Measurements from ENCODE around the gene JAZF1. TPM values are rescaled to one million over a fixed set of nuclear protein-coding genes. Genes with fewer than 3 reads are reported as not detected.

Gene JAZF1
- total RNA-seq, 2 donors from 2014 or later, result 20.0 to 21.3 TPM

DNA sequence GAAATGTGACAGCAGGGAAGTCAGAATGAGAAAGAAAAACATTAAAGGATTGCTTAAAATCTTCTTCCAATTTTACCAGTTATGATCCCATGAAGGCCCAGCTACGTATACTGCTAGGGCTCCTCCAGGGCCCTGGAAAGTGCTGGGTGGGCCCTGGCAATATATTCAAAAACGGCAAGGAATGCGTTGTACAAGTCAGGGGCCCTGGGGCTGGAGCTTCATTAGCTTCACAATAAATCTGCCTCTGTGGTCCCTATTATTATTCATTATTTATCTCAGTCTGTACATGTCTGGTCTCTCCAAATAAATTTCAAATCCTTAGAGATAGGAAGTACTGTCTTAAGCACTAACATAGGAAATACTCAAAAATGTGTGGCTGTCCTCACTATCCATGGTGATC lies 7.6 kb downstream of the JAZF1 start:
- intact Hi-C loops (cut with DNase I), result no loop called here
- ATAC-seq (no peak), DNase-seq (no peak)

DNA sequence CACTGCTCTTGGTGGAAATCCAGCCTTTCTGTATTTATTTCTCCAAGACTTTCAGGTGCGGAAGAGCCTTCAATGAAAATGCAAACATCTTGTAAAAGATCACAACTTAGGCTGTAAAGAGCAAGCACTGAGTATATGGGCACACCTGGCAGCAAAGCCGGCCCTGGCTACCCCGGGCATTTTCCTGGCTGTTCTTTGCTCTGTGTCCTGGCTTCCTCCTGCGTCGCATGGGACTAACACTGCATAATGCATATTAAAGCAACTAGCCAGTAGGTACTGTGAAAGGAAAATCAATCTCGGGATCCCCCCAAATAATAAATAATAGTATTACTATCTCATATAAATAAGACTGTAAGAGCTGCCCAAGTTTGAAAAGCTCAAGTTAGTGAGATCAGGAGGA lies 9.9 kb downstream of the JAZF1 start:
- intact Hi-C loops (cut with DNase I), result no loop called here

DNA sequence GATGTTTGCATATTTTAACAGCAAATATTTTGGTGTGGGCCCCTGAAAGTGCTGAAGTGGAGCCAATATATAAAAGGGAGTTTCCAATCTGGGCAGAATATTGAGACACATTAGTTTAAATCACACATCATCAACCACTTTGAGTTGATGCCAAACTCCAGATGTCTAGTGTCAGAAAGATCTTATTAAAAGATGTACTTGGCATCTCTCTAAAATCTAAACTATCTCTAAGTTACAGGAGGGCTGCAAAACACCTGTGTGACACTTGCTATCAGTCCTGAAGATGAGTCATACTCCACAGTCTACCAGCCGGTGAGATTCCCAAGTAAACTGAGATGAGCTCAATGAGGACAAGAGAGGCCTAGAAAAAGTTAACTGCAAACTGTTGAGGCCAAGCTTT lies 11.4 kb downstream of the JAZF1 start:
- DNase-seq (no peak), ATAC-seq (peak in 1 of 2 donors; percentile 39)
- intact Hi-C loops (cut with DNase I), result no loop called here

More for the DNA sequence above, 9.9 kb downstream of the JAZF1 start:
- DNase-seq (no peak), ATAC-seq (no peak)

DNA sequence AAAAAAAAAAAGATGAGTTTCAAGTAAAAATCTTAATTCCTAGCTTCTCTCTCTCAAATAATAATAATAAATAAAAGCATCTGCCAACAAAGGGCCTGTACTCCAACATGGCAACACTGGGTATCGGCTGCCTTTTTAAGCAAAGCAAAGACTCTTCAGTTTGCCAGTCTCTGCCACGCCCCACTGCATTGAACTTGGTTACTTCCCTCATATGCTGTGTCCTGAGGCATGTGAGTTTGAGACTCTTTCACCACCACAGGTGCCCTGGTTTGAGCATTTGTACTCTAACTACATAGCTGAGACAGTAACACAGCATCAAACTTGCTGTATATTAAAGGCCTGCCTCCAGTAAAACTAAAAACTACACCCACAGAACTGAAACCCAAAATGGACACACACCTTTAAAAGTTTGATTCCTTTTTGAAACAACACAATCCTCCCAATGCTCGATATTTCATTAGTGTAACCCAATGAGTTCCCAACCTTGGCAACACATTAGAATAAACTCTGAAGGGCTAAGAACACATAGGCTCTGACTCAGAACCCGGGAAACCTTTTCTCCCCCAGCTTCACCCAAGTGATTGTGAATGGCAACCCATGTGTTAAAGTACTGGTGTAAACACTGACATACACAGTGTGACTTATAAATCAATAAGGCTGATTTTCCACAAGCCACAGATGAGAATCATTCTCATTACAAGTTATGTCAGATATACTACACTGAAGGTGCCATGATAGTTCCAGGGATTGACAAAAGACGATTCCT lies 12.0 kb downstream of the JAZF1 start:
- intact Hi-C loops (cut with DNase I), result no loop called here
- DNase-seq (no peak), ATAC-seq (no peak)

DNA sequence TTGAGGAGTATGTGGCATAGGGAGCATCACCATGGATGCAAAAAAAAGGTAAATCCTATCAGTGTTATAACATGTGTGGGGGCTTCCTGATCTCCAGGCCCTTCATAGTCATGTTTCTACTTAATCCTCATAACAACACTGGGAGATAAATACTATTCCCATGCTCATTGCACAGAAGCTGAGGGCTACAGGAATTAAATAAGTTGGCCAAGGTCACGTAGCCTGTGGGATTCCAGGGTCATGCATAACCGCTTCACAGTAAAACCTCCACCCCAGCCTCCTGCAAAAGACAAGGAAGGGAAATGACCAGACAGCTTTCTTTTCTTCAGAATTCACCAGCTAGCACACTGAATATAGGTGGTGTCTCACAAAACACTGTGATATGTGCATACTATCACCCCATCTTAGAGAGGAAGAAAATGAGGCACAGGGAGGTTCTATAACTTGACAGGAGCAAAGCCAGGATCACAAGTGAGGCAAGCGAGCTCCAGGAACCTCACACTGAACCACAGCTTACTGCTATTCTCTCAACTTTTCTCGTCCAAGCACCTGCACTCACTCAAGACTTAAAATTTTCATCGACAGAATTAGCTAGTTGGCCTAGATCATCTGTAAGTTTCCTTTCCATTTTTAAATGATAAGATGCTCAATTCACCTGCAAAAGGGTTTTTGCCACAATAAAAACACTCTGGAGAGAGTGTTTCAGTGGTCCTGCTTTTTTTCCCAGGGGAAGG lies 13.4 kb downstream of the JAZF1 start:
- DNase-seq (no peak), ATAC-seq (no peak)
- intact Hi-C loops (cut with DNase I), result no loop called here

DNA sequence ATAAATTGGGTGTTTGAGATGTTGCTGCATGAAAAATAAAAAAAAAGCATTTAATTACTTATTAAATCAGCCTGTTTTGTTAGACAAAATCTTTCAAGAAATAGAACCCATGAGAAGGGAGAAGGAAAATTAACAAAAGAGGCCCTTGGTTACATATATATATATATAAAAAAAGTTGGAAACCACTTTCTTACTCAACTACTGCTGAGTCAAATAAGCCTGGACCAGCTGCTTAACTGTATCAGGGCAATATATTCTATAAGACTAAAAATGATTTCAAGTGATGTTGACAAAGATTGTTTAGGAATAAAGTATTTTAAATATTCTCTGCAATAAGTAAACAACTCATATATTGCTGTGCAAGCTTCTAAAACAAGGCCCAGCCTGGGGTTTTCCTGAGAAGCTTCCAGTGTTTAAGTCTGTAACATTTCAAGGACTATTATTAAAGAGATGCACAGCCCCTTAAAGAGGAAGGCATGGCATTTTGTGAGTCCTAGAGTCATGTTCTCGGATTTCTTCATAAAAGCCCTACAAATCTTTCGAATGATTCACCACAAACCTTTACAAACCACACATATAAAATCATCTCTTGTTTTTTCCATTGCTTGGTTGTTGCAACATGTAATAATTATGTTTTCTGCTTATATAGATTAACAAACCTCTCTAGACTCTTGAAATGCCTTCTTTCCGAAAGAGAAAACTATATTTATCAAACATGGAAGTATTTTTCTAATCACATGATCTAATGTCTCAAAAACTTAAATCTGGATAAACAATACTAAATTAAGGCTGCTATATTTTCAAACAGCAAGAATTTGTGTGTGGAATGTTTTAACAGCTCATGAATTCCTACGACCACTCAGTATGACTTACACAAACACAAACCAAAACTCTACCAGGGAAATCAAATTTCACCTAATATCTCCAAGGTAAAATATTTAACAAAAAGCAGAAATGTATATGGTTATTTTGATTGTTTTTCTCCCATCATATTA lies 14.3 kb downstream of the JAZF1 start:
- DNase-seq (no peak), ATAC-seq (no peak)
- intact Hi-C loops (cut with DNase I), result no loop called here

DNA sequence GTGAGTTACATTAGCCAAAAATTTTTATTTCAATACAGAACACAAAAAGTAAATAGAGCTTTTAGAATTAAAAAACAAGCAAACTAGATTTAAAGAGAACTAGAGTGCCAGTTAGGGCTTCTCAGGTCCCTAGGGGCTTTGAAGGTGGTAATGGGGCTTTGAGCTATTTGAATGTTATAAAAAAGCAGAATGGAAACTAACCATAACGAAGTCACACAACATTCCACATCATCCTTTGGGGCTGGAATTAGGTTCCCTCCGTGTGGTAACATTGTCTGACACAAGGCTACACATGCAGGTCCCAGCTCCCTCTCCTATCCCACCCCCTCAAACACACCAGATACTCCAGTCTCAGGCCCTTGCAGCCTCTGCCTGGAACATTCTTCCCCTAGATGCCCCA lies 15.3 kb downstream of the JAZF1 start:
- DNase-seq (no peak), ATAC-seq (no peak)
- intact Hi-C loops (cut with DNase I), result no loop called here

DNA sequence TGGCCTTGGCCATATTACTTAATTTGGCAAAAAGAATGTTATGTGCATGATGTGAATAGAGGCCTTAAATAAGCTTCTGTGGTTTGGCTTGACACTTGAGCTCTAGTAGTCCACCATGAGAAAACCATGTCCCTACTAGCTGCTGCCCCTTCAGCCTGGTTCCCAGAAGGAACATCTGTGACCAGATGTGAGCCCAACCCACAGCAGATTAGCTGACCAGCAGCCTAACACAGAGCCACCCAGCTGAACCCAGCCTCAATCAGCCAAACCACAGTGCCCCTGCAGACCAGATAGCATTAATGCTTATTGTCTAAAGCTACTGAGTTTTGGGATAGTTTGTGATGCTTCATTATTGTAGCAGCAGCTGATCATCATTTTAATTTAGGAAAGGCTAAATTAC lies 16.6 kb downstream of the JAZF1 start:
- no peak for DNase-seq
- ATAC-seq, result peak in 1 of 2 donors; percentile 33
- intact Hi-C loops (cut with DNase I), result no loop called here

DNA sequence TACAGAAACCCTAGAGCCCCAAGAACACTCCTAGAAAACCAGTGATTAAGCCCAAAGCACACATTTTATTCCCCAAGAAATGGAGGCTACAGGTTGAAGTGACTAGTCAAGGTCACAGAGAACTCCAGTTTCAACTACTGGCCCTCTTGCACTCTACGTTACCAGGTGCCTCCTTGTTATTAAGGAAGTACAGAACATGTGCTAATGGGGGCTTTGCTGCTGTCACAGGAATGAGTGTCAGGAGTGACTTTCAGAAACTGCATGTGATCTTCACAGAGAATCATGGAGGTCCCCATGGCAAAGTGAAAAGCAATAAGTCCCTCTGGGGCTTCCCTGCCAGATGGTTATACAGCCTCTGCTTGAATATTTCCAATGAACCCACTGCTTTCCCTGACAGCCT lies 19.3 kb downstream of the JAZF1 start:
- ATAC-seq (no peak), DNase-seq (no peak)
- intact Hi-C loops (cut with DNase I), result no loop called here

DNA sequence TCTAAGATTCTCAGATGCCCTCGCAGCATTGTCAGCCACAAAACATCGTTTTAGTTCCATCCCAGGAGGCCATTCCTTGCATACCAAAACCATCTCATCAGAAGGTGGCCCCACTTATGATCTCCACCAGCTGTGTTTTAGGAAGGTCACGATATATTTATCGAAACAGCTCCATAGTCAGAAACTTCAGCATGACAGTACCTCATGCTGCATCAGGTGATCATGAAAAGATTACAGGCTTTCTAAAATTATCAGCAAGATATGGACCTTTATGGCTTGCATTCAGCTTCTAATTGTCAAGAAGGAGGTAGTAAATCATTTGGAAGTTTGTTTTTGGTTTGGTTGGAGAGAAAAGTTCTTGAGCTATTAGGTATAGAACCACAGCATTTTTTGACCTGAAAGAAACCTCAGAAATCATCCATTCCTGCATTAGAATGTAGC lies 20.0 kb downstream of the JAZF1 start:
- intact Hi-C loops (cut with DNase I), result no loop called here
- no peak for DNase-seq

DNA sequence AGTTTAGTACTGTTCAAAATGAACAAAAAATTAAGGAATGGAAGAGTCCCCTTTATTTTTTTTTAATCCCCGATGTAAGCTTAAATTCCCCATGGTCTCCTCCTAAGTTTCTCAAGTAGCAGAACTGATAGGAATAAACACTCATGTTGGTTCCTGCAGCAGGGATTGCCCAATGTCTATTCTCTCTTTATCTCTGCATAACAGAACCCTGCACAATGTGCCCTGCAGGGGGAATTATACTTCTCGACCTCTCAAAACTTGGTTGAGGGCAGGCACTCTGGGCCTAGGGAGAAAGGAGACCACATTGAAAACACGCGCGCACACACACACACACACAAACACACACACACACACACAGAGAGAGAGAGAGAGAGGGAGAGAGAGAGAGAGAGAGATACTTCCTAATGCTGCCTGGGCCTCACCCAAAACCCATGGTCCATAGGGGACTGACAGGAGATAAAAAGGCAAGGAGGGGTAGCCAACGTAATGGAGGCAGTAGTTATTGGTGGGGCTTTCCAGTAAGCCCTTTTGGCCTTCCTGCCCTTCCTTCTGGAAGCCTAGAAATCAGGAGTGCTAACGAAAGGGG lies 22.7 kb downstream of the JAZF1 start:
- intact Hi-C loops (cut with DNase I), result no loop called here
- DNase-seq (no peak), ATAC-seq (no peak)

More for the DNA sequence above, 20.0 kb downstream of the JAZF1 start:
- ATAC-seq, result no peak

DNA sequence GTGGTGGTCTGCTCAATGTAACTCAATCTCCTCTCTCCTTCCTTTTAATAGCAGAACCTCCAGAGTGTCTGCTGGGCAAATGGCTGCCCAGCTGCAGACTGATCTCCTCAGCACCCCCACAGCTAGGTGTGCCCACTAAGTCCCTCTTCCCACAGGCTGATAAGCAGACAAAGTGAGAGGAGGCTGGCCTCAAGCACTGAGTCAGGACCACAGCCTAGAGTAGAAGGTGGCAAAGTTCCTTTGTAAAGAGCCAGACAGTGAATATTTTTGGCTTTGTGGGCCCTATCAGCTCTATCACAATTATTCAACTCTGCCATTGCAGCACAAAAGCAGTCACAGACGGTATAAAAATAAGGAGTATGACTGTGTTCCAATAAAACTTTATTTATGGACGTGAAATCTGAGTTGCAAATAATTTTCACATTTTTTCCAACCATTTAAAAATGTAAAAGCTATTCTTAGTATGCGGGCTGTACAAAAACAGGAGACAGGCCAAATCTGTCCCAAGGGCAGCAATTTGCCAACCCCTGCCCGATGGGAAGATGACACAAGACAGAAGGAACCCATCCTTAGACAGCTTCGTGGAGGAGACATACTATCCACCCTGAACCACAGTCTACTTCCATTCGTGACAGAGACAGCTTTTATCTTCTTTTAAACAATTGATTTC lies 23.4 kb downstream of the JAZF1 start:
- ATAC-seq (peak in 1 of 2 donors; percentile 15), DNase-seq (no peak)
- intact Hi-C loops (cut with DNase I), result no loop called here

DNA sequence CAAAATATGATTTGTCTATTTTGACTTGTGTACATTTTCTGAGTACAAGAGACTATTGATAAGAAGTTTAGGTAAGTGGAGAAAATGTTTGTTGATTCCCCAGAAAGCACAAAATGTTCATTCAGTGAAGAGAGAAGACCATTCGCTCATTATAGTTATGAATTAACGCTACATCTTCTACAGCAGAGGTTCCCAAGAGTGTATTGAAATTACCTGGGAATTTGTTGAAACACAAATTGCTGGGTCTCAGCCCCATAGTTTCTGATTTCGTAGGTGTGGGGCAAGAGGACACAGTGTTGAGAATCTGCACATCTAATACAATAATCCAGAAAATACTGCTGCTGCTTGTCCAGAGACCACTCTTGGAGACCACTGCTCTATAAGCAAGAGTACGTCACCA lies 24.2 kb downstream of the JAZF1 start:
- DNase-seq (no peak), ATAC-seq (no peak)
- intact Hi-C loops (cut with DNase I), result no loop called here

DNA sequence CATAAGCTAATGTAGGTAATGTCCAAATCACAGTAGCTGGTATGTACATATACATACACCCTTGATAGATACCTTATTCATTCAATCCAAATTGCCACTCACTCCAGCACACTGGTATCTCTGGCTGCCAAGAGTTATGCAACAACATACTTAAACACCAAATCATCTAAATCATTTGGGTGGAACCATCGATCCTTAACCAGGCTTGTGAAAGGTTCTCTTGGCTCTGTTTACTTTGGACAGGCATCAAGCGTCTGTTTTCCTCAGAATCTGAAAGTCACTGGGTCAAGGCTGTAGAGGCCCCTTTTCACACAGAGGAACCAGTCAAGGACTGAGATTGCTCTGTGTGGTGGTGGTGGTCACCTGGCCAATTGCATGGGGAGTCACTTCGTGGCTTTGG lies 24.6 kb downstream of the JAZF1 start:
- no peak for DNase-seq
- ATAC-seq, result peak in 1 of 2 donors; percentile 39
- intact Hi-C loops (cut with DNase I), result no loop called here

DNA sequence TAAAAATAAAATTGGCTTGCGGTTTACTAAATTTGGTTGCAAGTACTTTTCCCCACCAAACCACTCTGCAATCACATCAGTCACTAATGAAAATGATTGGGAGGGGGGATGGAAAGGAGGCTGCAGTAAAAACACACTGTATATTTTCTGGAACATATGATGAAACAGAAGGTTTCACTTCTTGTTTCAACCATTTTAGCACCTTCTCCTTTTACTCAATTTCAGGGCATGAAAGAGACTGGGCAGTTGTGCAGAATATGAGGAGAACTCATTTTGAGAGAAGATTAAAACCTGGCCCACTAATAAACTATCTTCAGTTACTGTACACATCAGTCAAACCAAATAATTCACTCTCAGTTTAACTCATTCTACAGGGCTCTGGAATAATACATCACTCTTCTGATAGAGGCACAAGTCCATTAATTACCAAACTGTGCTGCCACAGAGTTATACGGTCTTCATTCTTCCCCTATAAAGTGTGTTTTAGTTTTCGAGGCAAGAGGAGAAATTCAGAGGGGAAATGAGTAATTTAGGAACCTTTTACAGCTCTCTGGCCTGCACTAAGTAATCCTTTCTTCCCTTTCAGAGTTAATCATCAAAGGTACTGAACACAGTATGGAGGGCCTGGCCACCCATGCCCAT lies 25.5 kb downstream of the JAZF1 start:
- no peak for DNase-seq
- ATAC-seq, result peak in 1 of 2 donors; percentile 21
- intact Hi-C loops (cut with DNase I), result no loop called here

DNA sequence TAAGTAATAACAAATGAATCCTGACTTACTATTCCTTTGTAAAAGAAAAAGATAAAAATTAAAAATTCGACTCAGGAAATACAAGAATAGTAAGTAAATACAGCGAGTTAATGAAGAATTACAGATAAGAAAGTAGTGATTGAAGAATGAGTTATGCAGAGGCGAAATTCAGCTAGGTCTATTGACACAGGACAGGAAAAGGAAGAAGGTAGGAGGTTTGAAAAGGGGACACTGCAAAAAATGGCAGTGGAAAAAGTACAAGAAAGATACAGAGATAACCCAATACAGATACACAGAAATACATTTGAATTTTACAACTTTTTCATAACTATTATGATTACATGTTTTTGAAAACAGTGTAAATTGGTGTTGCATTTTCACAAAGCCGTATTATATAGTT lies 28.0 kb downstream of the JAZF1 start:
- intact Hi-C loops (cut with DNase I), result no loop called here
- ATAC-seq (no peak), DNase-seq (no peak)

DNA sequence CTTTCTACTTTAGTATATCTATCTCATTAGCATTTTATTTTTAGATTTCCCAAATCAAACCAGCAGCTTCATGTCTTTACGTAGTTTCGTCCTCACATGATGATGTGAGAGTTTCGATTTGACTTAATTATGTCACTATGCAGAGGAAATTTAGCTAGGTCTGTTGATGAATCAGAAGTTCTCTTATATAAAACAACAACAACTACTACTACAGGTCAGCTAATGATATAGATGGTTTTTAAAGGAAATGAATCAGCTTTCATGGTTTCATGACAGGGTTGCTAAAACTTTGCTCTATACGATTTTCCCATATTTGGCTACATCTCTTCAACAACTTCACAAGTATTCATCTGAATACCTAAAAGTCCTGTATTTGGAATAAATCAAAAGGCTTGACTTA lies 28.6 kb downstream of the JAZF1 start:
- intact Hi-C loops (cut with DNase I), result no loop called here
- DNase-seq (no peak), ATAC-seq (no peak)
